HL-60 (cell line): ENCODE results near the gene CDK17.

Experiments used
- DNase-seq, 2 experiments: peaks; one replicate each; pipeline ENCODE4 v3.0.0-alpha.2; 2010 to 2020; ENCODE audit warnings: low read depth in 1 of 2, low spot score in 1 of 2
- H3K27ac ChIP-seq: fragments of 250-450 bp; sonication (Bioruptor Pico); replicated peaks from 2 replicates; pipeline ENCODE4 v1.5.1; 2020; ENCODE audit warnings: mild to moderate bottlenecking, moderate library complexity
- H3K27me3 ChIP-seq: fragments of 250-450 bp; sonication (Bioruptor Pico); 2 replicates; pipeline ENCODE4 v1.5.1; 2021; ENCODE audit warnings: mild to moderate bottlenecking, moderate library complexity; ENCODE audit not compliant: insufficient read depth, poor library complexity, severe bottlenecking
- H3K4me3 ChIP-seq: replicated peaks from 2 replicates; pipeline ENCODE4 v1.5.1; 2011; ENCODE audit warnings: mild to moderate bottlenecking, control low read depth, low read length; ENCODE audit not compliant: insufficient read depth
- CTCF ChIP-seq: IDR thresholded peaks from one replicate; pipeline ENCODE4 v1.5.1; 2011; ENCODE audit warnings: low read length, control low read depth, inconsistent platforms; ENCODE audit not compliant: insufficient read depth
- GABPA ChIP-seq: IDR thresholded peaks from 2 replicates; pipeline ENCODE4 v1.6.1; 2012; ENCODE audit warnings: low read depth
- POLR2AphosphoS5 ChIP-seq: IDR thresholded peaks from 2 replicates; pipeline ENCODE4 v1.6.1; 2012; ENCODE audit warnings: low read depth
- REST ChIP-seq: IDR thresholded peaks from 2 replicates; pipeline ENCODE4 v1.6.1; 2012; ENCODE audit warnings: low read depth; ENCODE audit not compliant: insufficient replicate concordance
- SPI1 ChIP-seq: IDR thresholded peaks from 2 replicates; pipeline ENCODE4 v1.6.1; 2012; ENCODE audit warnings: low read depth, mild to moderate bottlenecking, borderline replicate concordance

Gene CDK17

GRCh38 chr12:96378319-96378718, 21.9 kb downstream of the CDK17 start:
- Histone ChIP-seq H3K27ac (no peak overlapping the region), H3K4me3 (no peak overlapping the region), H3K27me3 (no peaks in the 10 kb centered on the region)
- TF ChIP-seq CTCF, result no peak
- TF ChIP-seq REST, result no peak
- no peak for TF ChIP-seq SPI1
- no peak for TF ChIP-seq GABPA
- TF ChIP-seq POLR2AphosphoS5, result no peak
- no peak for DNase-seq

GRCh38 chr12:96376865-96377264, 23.4 kb downstream of the CDK17 start:
- no peak overlapping the region for H3K27ac ChIP-seq
- no peak for DNase-seq
- TF ChIP-seq GABPA, result no peak
- no peak for TF ChIP-seq SPI1
- TF ChIP-seq POLR2AphosphoS5, result no peak
- no peak for TF ChIP-seq CTCF
- no peak for TF ChIP-seq REST

GRCh38 chr12:96375841-96376604, 24.2 kb downstream of the CDK17 start:
- no peak for DNase-seq
- no peaks in the 10 kb centered on the region for H3K27me3 ChIP-seq
- TF ChIP-seq CTCF, result no peak
- no peak for TF ChIP-seq GABPA
- no peak overlapping the region for H3K27ac ChIP-seq
- no peak overlapping the region for H3K4me3 ChIP-seq

More at GRCh38 chr12:96376865-96377264, 23.4 kb downstream of the CDK17 start:
- H3K4me3 ChIP-seq, result no peak overlapping the region
- no peaks in the 10 kb centered on the region for H3K27me3 ChIP-seq

GRCh38 chr12:96375170-96375569, 25.1 kb downstream of the CDK17 start:
- TF ChIP-seq CTCF (no peak), SPI1 (no peak), GABPA (no peak), POLR2AphosphoS5 (no peak), REST (no peak)
- DNase-seq, result no peak

More at GRCh38 chr12:96375170-96375569, 25.1 kb downstream of the CDK17 start:
- Histone ChIP-seq H3K4me3 (no peak overlapping the region), H3K27ac (no peak overlapping the region), H3K27me3 (no peaks in the 10 kb centered on the region)
